Stimulated activated naive B cell treated with anti-CD40 and anti-IgM and Interleukin-4, amounts not matched to agents 10 μg/mL and 1 μg/mL and 100 μg/mL, for 72 hours (primary cell): ENCODE results near the gene CTPS2.
A peak's percentile ranks its signal among the peaks of the same experiment; 100 is the strongest.
"Not testable (repeated sequence)": the region's sequence is repeated elsewhere in the genome, so short reads cannot be mapped to it uniquely, and the experiment has no call there.

ENCODE experiments used
- ATAC-seq, 2 donors: fragments of 150-1000 bp; cut with Tn5 transposase; replicated peaks; 2 replicates each; pipeline ENCODE4 v1.10.0; 2021; ENCODE audit warnings: moderate library complexity in 1 of 2
- DNase-seq: peaks from one replicate; pipeline ENCODE4 v3.0.0; 2021
- H3K27ac Mint-ChIP-seq: one replicate; pipeline ENCODE4 v1.8.0; 2022; ENCODE audit warnings: mild to moderate bottlenecking, mixed read lengths
- H3K27me3 Mint-ChIP-seq, 2 donors: one replicate each; pipeline ENCODE4 v1.8.0; 2022; ENCODE audit warnings: mixed read lengths in 2 of 2
- H3K36me3 Mint-ChIP-seq, 2 donors: one replicate each; pipeline ENCODE4 v1.8.0; 2022; ENCODE audit warnings: mixed read lengths in 2 of 2, mild to moderate bottlenecking in 1 of 2
- H3K4me1 Mint-ChIP-seq, 2 donors: one replicate each; pipeline ENCODE4 v1.8.0; 2022; ENCODE audit warnings: mixed read lengths in 2 of 2, mild to moderate bottlenecking in 1 of 2
- H3K4me3 Mint-ChIP-seq, 2 donors: one replicate each; pipeline ENCODE4 v1.8.0; 2022; ENCODE audit warnings: mild to moderate bottlenecking in 2 of 2, mixed read lengths in 2 of 2, moderate library complexity in 1 of 2
- H3K9me3 Mint-ChIP-seq, 2 donors: one replicate each; pipeline ENCODE4 v1.8.0; 2022; ENCODE audit warnings: mixed read lengths in 2 of 2, mild to moderate bottlenecking in 1 of 2

The CTPS2 gene, protein sequence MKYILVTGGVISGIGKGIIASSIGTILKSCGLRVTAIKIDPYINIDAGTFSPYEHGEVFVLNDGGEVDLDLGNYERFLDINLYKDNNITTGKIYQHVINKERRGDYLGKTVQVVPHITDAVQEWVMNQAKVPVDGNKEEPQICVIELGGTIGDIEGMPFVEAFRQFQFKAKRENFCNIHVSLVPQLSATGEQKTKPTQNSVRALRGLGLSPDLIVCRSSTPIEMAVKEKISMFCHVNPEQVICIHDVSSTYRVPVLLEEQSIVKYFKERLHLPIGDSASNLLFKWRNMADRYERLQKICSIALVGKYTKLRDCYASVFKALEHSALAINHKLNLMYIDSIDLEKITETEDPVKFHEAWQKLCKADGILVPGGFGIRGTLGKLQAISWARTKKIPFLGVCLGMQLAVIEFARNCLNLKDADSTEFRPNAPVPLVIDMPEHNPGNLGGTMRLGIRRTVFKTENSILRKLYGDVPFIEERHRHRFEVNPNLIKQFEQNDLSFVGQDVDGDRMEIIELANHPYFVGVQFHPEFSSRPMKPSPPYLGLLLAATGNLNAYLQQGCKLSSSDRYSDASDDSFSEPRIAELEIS

GRCh38 chrX:16712548-16713155 is at the start of gene CTPS2:
TSS of gene CTPS2 (minus strand) at chrX:16712669. CDS start at chrX:16702902, 9,767 bp downstream.
- peaks cover 14 to 18% of the 10 kb centered on the region in 2 donors for H3K4me1 Mint-ChIP-seq
- peak within 1 kb of the TSS; percentile 91 for H3K27ac Mint-ChIP-seq
- peaks cover 0 to 35% of the 10 kb centered on the region in 2 donors for H3K27me3 Mint-ChIP-seq
- DNase-seq (peak; percentile 30), ATAC-seq (peak; percentile 89 to 93)
- H3K9me3 Mint-ChIP-seq: no peaks in the 10 kb centered on the region
- peaks cover 4 to 8% of the 10 kb centered on the region in 2 donors for H3K36me3 Mint-ChIP-seq
- H3K4me3 Mint-ChIP-seq: peak within 1 kb of the TSS; percentile 87 to 89

DNA sequence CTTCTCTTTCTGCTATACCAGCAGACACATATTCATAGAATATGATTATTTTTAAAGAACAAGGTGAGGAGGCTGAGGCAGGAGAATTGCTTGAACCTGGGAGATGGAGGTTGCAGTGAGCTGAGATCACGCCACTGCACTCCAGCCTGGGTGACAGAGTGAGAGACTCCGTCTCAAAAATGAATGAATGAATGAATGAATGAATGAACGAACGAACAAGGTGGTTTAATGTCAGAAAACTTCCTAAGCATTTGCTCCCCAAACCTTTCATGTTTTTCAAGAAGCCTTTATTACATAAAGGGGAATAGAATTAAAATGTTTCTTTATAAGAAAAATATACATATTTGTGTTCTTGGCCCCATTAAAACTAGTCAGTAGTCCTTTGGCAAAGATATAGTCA is 49.0 kb upstream of the CTPS2 start:
- H3K4me3 Mint-ChIP-seq, H3K27me3 Mint-ChIP-seq, ATAC-seq, H3K27ac Mint-ChIP-seq, H3K9me3 Mint-ChIP-seq, H3K4me1 Mint-ChIP-seq, DNase-seq: not testable (repeated sequence)
- peaks cover 8 to 35% of the 10 kb centered on the region in 2 donors for H3K36me3 Mint-ChIP-seq

GRCh38 chrX:16756724-16757123 is 44.3 kb upstream of the CTPS2 start:
- peaks cover 25 to 58% of the 10 kb centered on the region in 2 donors for H3K36me3 Mint-ChIP-seq
- H3K27ac Mint-ChIP-seq: no peak overlapping the region
- DNase-seq (no peak), ATAC-seq (no peak)
- no peaks in the 10 kb centered on the region for H3K4me1 Mint-ChIP-seq
- H3K27me3 Mint-ChIP-seq: no peaks in the 10 kb centered on the region
- H3K4me3 Mint-ChIP-seq: no peak overlapping the region
- H3K9me3 Mint-ChIP-seq: no peaks in the 10 kb centered on the region

DNA sequence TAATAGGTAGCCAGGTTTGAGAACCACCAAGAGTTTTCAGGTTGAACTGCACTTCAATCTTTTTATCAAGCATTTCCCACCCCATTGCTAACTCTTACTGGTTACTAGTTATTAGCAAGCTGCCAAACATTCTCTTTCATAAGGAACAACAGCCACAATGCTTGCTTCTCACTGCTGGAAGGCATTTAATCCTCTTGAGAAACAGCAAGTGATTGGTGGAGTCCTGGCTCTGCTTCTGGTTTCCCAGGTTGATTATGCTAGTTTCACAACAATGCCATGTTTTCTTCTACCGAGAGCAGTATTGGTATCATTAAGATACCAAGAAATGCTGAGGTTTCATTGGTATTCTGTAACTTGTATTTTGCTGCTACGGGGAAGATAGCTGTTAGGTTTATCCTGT is 41.5 kb upstream of the CTPS2 start:
- H3K4me1 Mint-ChIP-seq: no peaks in the 10 kb centered on the region
- no peaks in the 10 kb centered on the region for H3K9me3 Mint-ChIP-seq
- ATAC-seq (no peak), DNase-seq (no peak)
- peaks cover 25 to 62% of the 10 kb centered on the region in 2 donors for H3K36me3 Mint-ChIP-seq
- H3K27me3 Mint-ChIP-seq: no peaks in the 10 kb centered on the region
- no peak overlapping the region for H3K27ac Mint-ChIP-seq
- H3K4me3 Mint-ChIP-seq: no peak overlapping the region

GRCh38 chrX:16750136-16750535 is 37.7 kb upstream of the CTPS2 start:
- peaks cover 18 to 61% of the 10 kb centered on the region in 2 donors for H3K36me3 Mint-ChIP-seq
- no peak for ATAC-seq

GRCh38 chrX:16748425-16748824 is 36.0 kb upstream of the CTPS2 start:
- ATAC-seq: no peak
- peaks cover 17 to 63% of the 10 kb centered on the region in 2 donors for H3K36me3 Mint-ChIP-seq
- no peaks in the 10 kb centered on the region for H3K27me3 Mint-ChIP-seq
- H3K27ac Mint-ChIP-seq: no peak overlapping the region
- peaks cover 0 to 2% of the 10 kb centered on the region in 2 donors for H3K4me1 Mint-ChIP-seq
- no peak for DNase-seq
- no peaks in the 10 kb centered on the region for H3K9me3 Mint-ChIP-seq
- H3K4me3 Mint-ChIP-seq: no peak overlapping the region

More at GRCh38 chrX:16750136-16750535, 37.7 kb upstream of the CTPS2 start:
- Mint-ChIP-seq H3K4me3 (no peak overlapping the region), H3K9me3 (no peaks in the 10 kb centered on the region), H3K27ac (no peak overlapping the region), H3K27me3 (no peaks in the 10 kb centered on the region), H3K4me1 (no peaks in the 10 kb centered on the region)
- DNase-seq: no peak

- Mint-ChIP-seq H3K27me3 (no peaks in the 10 kb centered on the region), H3K36me3 (peaks cover 14 to 61% of the 10 kb centered on the region in 2 donors), H3K27ac (peak overlapping the region; percentile 6), H3K4me1 (peaks cover 0 to 2% of the 10 kb centered on the region in 2 donors), H3K9me3 (no peaks in the 10 kb centered on the region), H3K4me3 (no peak overlapping the region)
- no peak for ATAC-seq
- DNase-seq: no peak
Observed at GRCh38 chrX:16745659-16746058, 33.2 kb upstream of the CTPS2 start.

DNA sequence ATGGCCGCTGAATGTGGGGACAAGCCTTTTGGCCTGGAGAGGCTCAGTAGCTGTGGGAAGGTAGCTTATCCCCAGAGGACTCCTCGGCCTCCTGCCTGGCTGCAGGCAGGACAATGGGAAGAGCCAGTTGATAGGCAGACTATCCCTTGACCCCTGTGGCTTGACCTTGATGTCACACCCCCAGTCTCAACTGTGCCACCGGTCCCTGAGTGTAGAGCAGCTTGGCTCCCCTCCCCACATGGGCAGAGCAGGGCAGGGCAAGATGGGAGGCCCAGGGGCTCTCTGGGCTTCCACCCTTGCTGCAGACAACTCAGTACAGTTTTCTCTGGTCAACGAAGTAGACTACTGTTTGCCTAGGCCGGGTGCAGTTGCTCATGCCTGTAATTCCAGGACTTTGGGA is 32.6 kb upstream of the CTPS2 start:
- H3K4me3 Mint-ChIP-seq: no peak overlapping the region
- H3K9me3 Mint-ChIP-seq: no peaks in the 10 kb centered on the region
- no peak overlapping the region for H3K27ac Mint-ChIP-seq
- H3K36me3 Mint-ChIP-seq: peaks cover 16 to 61% of the 10 kb centered on the region in 2 donors
- H3K27me3 Mint-ChIP-seq: no peaks in the 10 kb centered on the region
- DNase-seq: no peak
- ATAC-seq: no peak
- H3K4me1 Mint-ChIP-seq: peaks cover 0 to 2% of the 10 kb centered on the region in 2 donors

GRCh38 chrX:16743604-16744325 is 31.3 kb upstream of the CTPS2 start:
- H3K27ac Mint-ChIP-seq: no peak overlapping the region
- H3K4me1 Mint-ChIP-seq: peaks cover 0 to 2% of the 10 kb centered on the region in 2 donors
- ATAC-seq (no peak), DNase-seq (no peak)
- H3K36me3 Mint-ChIP-seq: peaks cover 17 to 60% of the 10 kb centered on the region in 2 donors
- no peak overlapping the region for H3K4me3 Mint-ChIP-seq
- no peaks in the 10 kb centered on the region for H3K9me3 Mint-ChIP-seq
- no peaks in the 10 kb centered on the region for H3K27me3 Mint-ChIP-seq

DNA sequence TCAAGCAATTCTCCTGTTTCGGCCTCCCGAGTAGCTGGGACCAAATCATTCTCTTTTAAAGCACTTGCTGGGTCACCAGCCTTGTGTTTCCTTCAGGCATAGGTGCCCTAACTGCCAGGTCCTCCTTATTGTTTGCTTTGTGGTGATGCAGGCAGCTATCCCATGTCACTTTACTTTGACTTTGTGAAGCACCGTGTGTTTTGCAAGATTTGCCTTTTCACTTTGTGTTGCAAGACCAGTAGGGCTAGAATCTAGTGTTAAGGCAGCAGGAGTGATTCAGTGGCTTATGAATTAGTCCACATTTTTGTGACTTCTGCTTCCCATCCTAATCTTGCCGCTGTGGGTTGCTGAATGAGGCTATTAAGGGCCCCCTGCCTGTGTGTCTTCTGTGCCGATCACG is 27.1 kb upstream of the CTPS2 start:
- H3K27me3 Mint-ChIP-seq: no peaks in the 10 kb centered on the region
- H3K27ac Mint-ChIP-seq: no peak overlapping the region
- no peaks in the 10 kb centered on the region for H3K9me3 Mint-ChIP-seq
- peaks cover 20 to 67% of the 10 kb centered on the region in 2 donors for H3K36me3 Mint-ChIP-seq
- ATAC-seq: no peak
- H3K4me1 Mint-ChIP-seq: peaks cover 0 to 2% of the 10 kb centered on the region in 2 donors
- no peak for DNase-seq
- no peak overlapping the region for H3K4me3 Mint-ChIP-seq

DNA sequence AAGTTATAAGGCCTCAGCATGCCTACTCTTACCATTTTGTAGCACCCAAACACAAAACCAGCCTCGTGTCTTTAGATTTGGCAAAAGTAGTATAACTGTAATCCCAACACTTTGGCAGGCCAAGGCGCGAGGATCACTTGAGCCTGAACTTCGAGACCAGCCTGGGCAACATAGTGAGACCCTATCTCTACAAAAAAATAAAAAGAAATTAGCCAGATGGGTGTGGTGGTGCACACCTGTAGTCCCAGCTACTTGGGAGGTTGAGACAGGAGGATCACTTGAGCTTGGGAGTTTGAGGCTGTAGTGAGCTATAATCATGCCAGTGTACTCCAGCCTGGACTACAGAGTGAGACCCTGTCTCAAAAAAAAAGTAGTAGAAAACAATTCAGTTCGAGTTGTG is 24.6 kb upstream of the CTPS2 start:
- H3K36me3 Mint-ChIP-seq: peaks cover 16 to 65% of the 10 kb centered on the region in 2 donors

DNA sequence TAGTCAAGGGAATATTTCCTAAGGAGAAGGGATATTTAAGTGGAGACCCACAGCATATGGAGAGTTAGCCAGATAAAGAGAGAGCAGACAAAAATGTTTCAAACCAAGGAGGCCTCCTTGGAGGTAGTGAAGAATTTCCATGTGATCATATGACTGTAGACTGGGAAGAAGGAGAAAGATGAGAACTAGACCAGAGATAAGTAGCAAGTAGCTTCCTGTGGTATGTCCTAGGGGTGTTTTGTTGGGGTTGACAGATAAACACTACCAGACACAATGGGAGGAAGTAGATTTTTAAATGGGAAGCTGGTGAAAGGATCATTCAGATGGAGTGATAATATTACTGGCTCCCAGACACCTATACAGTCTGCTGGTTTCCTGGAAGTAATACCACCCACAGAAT is 20.5 kb upstream of the CTPS2 start:
- DNase-seq: no peak
- no peak overlapping the region for H3K27ac Mint-ChIP-seq
- peaks cover 9 to 38% of the 10 kb centered on the region in 2 donors for H3K36me3 Mint-ChIP-seq
- peaks cover 2 to 5% of the 10 kb centered on the region in 2 donors for H3K4me1 Mint-ChIP-seq
- no peaks in the 10 kb centered on the region for H3K27me3 Mint-ChIP-seq
- ATAC-seq: no peak
- no peaks in the 10 kb centered on the region for H3K9me3 Mint-ChIP-seq
- H3K4me3 Mint-ChIP-seq: no peak overlapping the region

More for the DNA sequence above, 24.6 kb upstream of the CTPS2 start:
- Mint-ChIP-seq H3K4me1 (peaks cover 2 to 5% of the 10 kb centered on the region in 2 donors), H3K4me3 (no peak overlapping the region), H3K27ac (peak overlapping the region; percentile 75), H3K27me3 (no peaks in the 10 kb centered on the region), H3K9me3 (no peaks in the 10 kb centered on the region)
- ATAC-seq (no peak), DNase-seq (no peak)

GRCh38 chrX:16730450-16730849 is 18.0 kb upstream of the CTPS2 start:
- no peak for ATAC-seq
- H3K9me3 Mint-ChIP-seq: no peaks in the 10 kb centered on the region

DNA sequence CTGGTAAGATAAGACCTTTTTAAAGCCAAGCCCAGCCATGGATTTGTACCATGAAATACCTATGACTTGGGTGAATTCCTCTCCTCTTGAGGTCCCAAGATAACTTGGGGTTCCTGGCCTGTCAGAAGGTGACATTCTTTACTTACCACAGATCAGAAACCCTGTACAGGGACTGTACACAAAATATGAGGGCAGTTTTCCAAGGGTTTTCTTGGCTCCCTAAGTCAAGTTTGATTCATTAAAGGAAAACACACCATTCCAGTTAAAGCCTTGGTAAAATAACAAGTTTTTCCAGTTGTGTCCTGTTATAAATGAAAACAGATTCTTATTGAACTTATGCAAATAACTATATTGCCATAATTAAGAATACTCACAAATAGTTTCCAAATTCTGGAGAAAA is 15.2 kb upstream of the CTPS2 start:
- no peaks in the 10 kb centered on the region for H3K27me3 Mint-ChIP-seq
- H3K36me3 Mint-ChIP-seq: peaks cover 5 to 18% of the 10 kb centered on the region in 2 donors
- H3K4me1 Mint-ChIP-seq: peaks cover 6 to 7% of the 10 kb centered on the region in 2 donors
- H3K27ac Mint-ChIP-seq: no peak overlapping the region
- no peaks in the 10 kb centered on the region for H3K9me3 Mint-ChIP-seq
- no peak overlapping the region for H3K4me3 Mint-ChIP-seq
- ATAC-seq: no peak
- DNase-seq: no peak

More at GRCh38 chrX:16730450-16730849, 18.0 kb upstream of the CTPS2 start:
- Mint-ChIP-seq H3K4me3 (no peak overlapping the region), H3K27me3 (no peaks in the 10 kb centered on the region), H3K36me3 (peaks cover 9 to 24% of the 10 kb centered on the region in 2 donors), H3K27ac (no peak overlapping the region), H3K4me1 (peaks cover 3 to 8% of the 10 kb centered on the region in 2 donors)
- no peak for DNase-seq
